Dendritic cell treated with granulocyte-macrophage colony-stimulating factor and Interleukin-4, amounts not matched to agents 40 ng/mL and 50 ng/mL, for 4 days (primary cell): ENCODE results near the gene ASCL4.
"Not testable (repeated sequence)": the region's sequence is repeated elsewhere in the genome, so short reads cannot be mapped to it uniquely, and the experiment has no call there.

Experiments used
- H3K27ac Mint-ChIP-seq: one replicate; pipeline ENCODE4 v1.8.0; 2022; ENCODE audit warnings: mild to moderate bottlenecking, mixed read lengths
- H3K27me3 Mint-ChIP-seq: one replicate; pipeline ENCODE4 v1.8.0; 2022; ENCODE audit warnings: mild to moderate bottlenecking, mixed read lengths
- H3K36me3 Mint-ChIP-seq: one replicate; pipeline ENCODE4 v1.8.0; 2022; ENCODE audit warnings: low read depth, mixed read lengths
- H3K4me1 Mint-ChIP-seq: one replicate; pipeline ENCODE4 v1.8.0; 2022; ENCODE audit warnings: low read depth, mixed read lengths
- H3K4me3 Mint-ChIP-seq: one replicate; pipeline ENCODE4 v1.8.0; 2022; ENCODE audit warnings: mild to moderate bottlenecking, moderate library complexity, mixed read lengths
- H3K9me3 Mint-ChIP-seq: one replicate; pipeline ENCODE4 v1.8.0; 2022; ENCODE audit warnings: mixed read lengths
- intact Hi-C: fragments of 100-400 bp; cut with micrococcal nuclease; formaldehyde crosslinking; loops from one replicate; pipeline ENCODE4 v1.15.0; 2022

The ASCL4 gene

GRCh38 chr12:107774349-107775029 lies at the start of gene ASCL4:
ASCL4 (plus strand) TSS chr12:107774704; CDS start chr12:107775219, 515 bp downstream.
- Mint-ChIP-seq H3K36me3 (no peaks in the 10 kb centered on the region), H3K9me3 (no peaks in the 10 kb centered on the region)

DNA sequence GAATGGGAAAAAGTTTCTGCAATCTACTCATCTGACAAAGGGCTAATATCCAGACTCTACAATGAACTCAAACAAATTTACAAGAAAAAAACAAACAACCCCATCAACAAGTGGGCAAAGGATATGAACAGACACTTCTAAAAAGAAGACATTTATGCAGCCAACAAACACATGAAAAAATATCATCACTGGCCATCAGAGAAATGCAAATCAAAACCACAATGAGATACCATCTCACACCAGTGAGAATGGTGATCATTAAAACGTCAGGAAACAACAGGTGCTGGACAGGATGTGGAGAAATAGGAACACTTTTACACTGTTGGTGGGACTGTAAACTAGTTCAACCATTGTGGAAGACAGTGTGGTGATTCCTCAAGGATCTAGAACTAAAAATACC lies 47.2 kb upstream of the ASCL4 start:
- H3K27me3 Mint-ChIP-seq, intact Hi-C loops, H3K36me3 Mint-ChIP-seq, H3K4me3 Mint-ChIP-seq, H3K4me1 Mint-ChIP-seq, H3K9me3 Mint-ChIP-seq, H3K27ac Mint-ChIP-seq: not testable (repeated sequence)

More at GRCh38 chr12:107774349-107775029, at the start of gene ASCL4:
- Mint-ChIP-seq H3K27me3 (peaks cover 56% of the 10 kb centered on the region), H3K4me3 (peak within 1 kb of the TSS; percentile 66), H3K4me1 (peaks cover 40% of the 10 kb centered on the region), H3K27ac (no peak within 1 kb of the TSS)
- intact Hi-C loops, result loop anchor here (5.0 kb wide), 1 partner anchor 563 kb away; the partner anchor contains the start of gene CMKLR1

DNA sequence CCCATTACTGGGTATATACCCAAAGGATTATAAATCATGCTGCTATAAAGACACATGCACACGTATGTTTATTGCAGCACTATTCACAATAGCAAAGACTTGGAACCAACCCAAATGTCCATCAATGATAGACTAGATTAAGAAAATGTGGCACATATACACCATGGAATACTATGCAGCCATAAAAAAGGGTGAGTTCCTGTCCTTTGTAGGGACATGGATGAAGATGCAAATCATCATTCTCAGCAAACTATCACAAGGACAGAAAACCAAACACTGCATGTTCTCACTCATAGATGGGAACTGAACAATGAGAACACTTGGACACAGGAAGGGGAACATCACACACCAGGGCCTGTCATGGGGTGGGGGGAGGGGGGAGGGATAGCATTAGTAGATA lies 46.8 kb upstream of the ASCL4 start:
- H3K27ac Mint-ChIP-seq, H3K4me1 Mint-ChIP-seq, H3K27me3 Mint-ChIP-seq, H3K9me3 Mint-ChIP-seq, H3K4me3 Mint-ChIP-seq, H3K36me3 Mint-ChIP-seq, intact Hi-C loops: not testable (repeated sequence)

- no peaks in the 10 kb centered on the region for H3K27me3 Mint-ChIP-seq
- intact Hi-C loops, result no loop called here
- no peak overlapping the region for H3K27ac Mint-ChIP-seq
These were observed 43.7 kb upstream of the ASCL4 start for GRCh38 chr12:107730618-107731341.

GRCh38 chr12:107731366-107731765 lies 43.1 kb upstream of the ASCL4 start:
- Mint-ChIP-seq H3K4me3 (no peak overlapping the region), H3K9me3 (no peaks in the 10 kb centered on the region), H3K36me3 (peaks cover 38% of the 10 kb centered on the region), H3K27ac (no peak overlapping the region), H3K4me1 (peaks cover under 1% of the 10 kb centered on the region), H3K27me3 (no peaks in the 10 kb centered on the region)
- intact Hi-C loops, result no loop called here

More at GRCh38 chr12:107730618-107731341, 43.7 kb upstream of the ASCL4 start:
- Mint-ChIP-seq H3K36me3 (peaks cover 32% of the 10 kb centered on the region), H3K9me3 (no peaks in the 10 kb centered on the region), H3K4me3 (no peak overlapping the region), H3K4me1 (no peaks in the 10 kb centered on the region)

GRCh38 chr12:107732365-107732764 lies 42.1 kb upstream of the ASCL4 start:
- Mint-ChIP-seq H3K4me1 (peaks cover 11% of the 10 kb centered on the region), H3K36me3 (peaks cover 48% of the 10 kb centered on the region), H3K27ac (no peak overlapping the region), H3K4me3 (no peak overlapping the region), H3K9me3 (no peaks in the 10 kb centered on the region), H3K27me3 (no peaks in the 10 kb centered on the region)
- intact Hi-C loops, result no loop called here

DNA sequence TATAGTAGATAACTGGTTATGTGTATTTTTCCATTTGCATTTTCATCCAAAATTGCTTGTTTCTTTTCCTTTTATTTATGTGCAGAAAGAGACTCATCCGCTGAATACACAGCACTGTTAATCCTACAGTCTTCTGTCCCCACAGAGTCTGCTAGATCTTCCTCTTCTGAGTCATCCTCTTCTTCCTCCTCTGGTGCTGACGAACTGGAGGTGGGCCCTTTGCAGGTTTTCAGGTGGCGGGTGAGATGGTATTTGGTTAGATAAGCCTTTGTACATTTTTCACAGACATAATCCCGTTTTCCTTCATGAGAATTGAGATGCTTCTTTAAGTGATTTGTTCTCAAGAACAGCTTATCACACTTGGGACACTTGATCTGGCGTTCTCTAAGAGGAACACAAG lies 40.4 kb upstream of the ASCL4 start:
- Mint-ChIP-seq H3K4me3 (no peak overlapping the region), H3K4me1 (peaks cover 15% of the 10 kb centered on the region), H3K27ac (no peak overlapping the region), H3K36me3 (peaks cover 66% of the 10 kb centered on the region), H3K9me3 (no peaks in the 10 kb centered on the region), H3K27me3 (no peaks in the 10 kb centered on the region)
- intact Hi-C loops, result no loop called here

- peaks cover 79% of the 10 kb centered on the region for H3K36me3 Mint-ChIP-seq
These were observed 38.7 kb upstream of the ASCL4 start for GRCh38 chr12:107735763-107736162.

DNA sequence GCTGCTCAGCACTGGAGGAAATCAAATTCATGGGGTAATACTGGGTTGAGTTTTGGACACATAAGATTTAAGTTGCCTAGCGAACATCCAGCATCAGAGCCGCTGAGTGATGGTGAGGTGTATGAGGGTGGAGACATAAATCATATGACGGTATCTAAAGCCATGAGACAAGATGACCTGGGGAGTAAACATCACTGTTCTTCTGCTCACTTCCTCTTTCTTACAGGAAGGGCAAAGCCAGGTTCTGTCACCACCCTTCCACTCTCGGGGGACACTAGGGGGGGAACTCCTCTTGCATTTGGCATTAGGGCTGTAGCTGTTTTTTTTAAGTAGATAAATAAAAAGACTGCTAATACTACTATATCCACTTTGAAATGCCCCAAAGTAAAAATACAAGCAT lies 37.6 kb upstream of the ASCL4 start:
- Mint-ChIP-seq H3K36me3 (peaks cover 91% of the 10 kb centered on the region), H3K9me3 (no peaks in the 10 kb centered on the region), H3K4me3 (no peak overlapping the region), H3K4me1 (peaks cover 21% of the 10 kb centered on the region), H3K27ac (no peak overlapping the region), H3K27me3 (no peaks in the 10 kb centered on the region)
- intact Hi-C loops, result no loop called here

More at GRCh38 chr12:107735763-107736162, 38.7 kb upstream of the ASCL4 start:
- no peaks in the 10 kb centered on the region for H3K9me3 Mint-ChIP-seq
- H3K4me1 Mint-ChIP-seq, result peaks cover 15% of the 10 kb centered on the region
- intact Hi-C loops, result no loop called here
- H3K4me3 Mint-ChIP-seq, result no peak overlapping the region
- H3K27me3 Mint-ChIP-seq, result no peaks in the 10 kb centered on the region
- H3K27ac Mint-ChIP-seq, result no peak overlapping the region

- no peak overlapping the region for H3K4me3 Mint-ChIP-seq
- H3K9me3 Mint-ChIP-seq, result no peaks in the 10 kb centered on the region
- peaks cover 44% of the 10 kb centered on the region for H3K36me3 Mint-ChIP-seq
- H3K4me1 Mint-ChIP-seq, result no peaks in the 10 kb centered on the region
- intact Hi-C loops, result loop anchor here (5.0 kb wide), 1 partner anchor 51 kb away; no protein-coding TSS in a partner anchor
- H3K27me3 Mint-ChIP-seq, result no peaks in the 10 kb centered on the region
- no peak overlapping the region for H3K27ac Mint-ChIP-seq
These were observed 26.0 kb upstream of the ASCL4 start for GRCh38 chr12:107748472-107748871.

GRCh38 chr12:107749083-107749482 lies 25.4 kb upstream of the ASCL4 start:
- Mint-ChIP-seq H3K4me1 (no peaks in the 10 kb centered on the region), H3K27me3 (no peaks in the 10 kb centered on the region), H3K4me3 (no peak overlapping the region), H3K27ac (no peak overlapping the region), H3K9me3 (no peaks in the 10 kb centered on the region), H3K36me3 (peaks cover 44% of the 10 kb centered on the region)
- intact Hi-C loops, result loop anchor here (5.0 kb wide), 1 partner anchor 52 kb away; no protein-coding TSS in a partner anchor

GRCh38 chr12:107759410-107759809 lies 15.1 kb upstream of the ASCL4 start:
- Mint-ChIP-seq H3K4me3 (peak overlapping the region; percentile 88), H3K36me3 (peaks cover 35% of the 10 kb centered on the region), H3K9me3 (no peaks in the 10 kb centered on the region), H3K27me3 (peaks cover 8% of the 10 kb centered on the region), H3K4me1 (peaks cover 26% of the 10 kb centered on the region), H3K27ac (peak overlapping the region; percentile 82)
- intact Hi-C loops, result loop anchor here (5.0 kb wide), 1 partner anchor 72 kb away; the partner anchor contains the start of gene PWP1

- H3K27ac Mint-ChIP-seq, result peak overlapping the region; percentile 82
- no peaks in the 10 kb centered on the region for H3K9me3 Mint-ChIP-seq
- peaks cover 8% of the 10 kb centered on the region for H3K27me3 Mint-ChIP-seq
- H3K36me3 Mint-ChIP-seq, result peaks cover 29% of the 10 kb centered on the region
- intact Hi-C loops, result loop anchor here (2.0 kb wide), 1 partner anchor 18 kb away; no protein-coding TSS in a partner anchor
- H3K4me3 Mint-ChIP-seq, result peak overlapping the region; percentile 88
- H3K4me1 Mint-ChIP-seq, result peaks cover 26% of the 10 kb centered on the region
These were observed 14.2 kb upstream of the ASCL4 start for GRCh38 chr12:107760207-107760808.
